GM18511 (cell line): ENCODE results near the gene B4GALT5.
A peak's percentile ranks its signal among the peaks of the same experiment; 100 is the strongest.

ENCODE experiments used
- ATAC-seq: cut with Tn5 transposase; IDR thresholded peaks from one replicate; pipeline ENCODE4 v1.9.1; 2021; ENCODE audit warnings: mild to moderate bottlenecking, moderate library complexity; ENCODE audit not compliant: unreplicated experiment

The B4GALT5 gene

GRCh38 chr20:49610691-49611538 lies 102.8 kb downstream of the B4GALT5 start:
- no peak for ATAC-seq

DNA sequence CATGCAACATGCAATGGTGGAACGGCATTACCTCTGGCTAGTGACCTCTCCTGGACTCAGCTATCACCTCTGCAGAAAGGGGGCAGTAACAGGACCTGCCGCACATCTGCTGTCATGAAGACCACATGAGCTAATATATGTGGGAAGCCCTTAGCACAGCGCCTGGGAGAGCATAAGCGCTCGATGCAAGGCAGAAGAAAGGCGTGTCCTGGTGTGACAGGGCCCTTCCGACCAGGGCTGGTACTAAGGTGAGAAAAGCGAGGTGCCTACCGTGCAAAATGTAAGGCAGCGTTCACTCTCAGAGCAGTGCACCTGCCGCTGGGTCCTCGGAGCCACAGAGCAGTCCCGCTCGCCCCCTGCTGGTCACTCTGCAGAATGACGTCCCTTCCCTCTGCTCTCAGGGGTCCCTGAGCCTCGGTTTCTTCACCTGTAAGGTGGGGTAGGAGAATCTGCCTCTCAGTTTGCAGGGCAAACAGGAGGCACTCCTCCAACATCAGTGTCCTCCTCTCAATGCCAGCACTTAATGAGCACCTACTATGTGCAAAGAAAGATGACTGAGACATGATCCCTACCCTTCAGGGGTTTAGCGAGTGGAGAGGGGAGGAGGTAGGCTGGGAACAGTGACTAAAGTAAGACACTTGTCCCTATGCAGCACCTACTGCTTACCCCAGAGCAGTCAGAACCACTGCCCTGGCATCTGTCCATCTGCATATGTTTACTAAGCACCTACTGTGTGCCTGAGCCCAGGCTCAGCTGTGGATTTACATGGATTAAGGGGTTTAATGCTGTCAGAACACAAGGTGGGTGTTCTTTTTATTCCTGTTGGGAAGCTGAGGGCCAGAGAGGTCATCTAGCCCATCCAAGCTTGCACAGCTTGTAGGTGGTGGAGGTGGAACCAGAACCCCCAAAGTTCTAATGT lies 104.7 kb downstream of the B4GALT5 start:
- ATAC-seq, result peak; percentile 69

DNA sequence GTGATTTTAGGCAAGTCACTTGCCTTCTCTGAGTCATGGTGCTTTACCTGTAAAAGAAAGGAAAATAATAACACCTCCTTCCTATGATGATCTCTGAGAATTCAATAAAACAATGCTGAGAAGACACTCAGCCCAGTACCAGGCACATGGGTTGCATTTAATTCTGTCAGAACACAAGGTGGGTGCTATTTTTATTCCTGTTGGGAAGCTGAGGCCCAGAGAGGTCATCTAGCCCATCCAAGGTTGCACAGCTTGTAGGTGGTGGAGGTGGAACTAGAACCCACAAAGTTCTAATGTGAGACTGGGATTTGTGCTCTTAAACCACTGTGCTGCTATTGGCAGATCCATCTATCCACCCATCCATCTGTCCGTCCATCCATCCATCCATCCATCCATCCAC lies 106.1 kb downstream of the B4GALT5 start:
- no peak for ATAC-seq

DNA sequence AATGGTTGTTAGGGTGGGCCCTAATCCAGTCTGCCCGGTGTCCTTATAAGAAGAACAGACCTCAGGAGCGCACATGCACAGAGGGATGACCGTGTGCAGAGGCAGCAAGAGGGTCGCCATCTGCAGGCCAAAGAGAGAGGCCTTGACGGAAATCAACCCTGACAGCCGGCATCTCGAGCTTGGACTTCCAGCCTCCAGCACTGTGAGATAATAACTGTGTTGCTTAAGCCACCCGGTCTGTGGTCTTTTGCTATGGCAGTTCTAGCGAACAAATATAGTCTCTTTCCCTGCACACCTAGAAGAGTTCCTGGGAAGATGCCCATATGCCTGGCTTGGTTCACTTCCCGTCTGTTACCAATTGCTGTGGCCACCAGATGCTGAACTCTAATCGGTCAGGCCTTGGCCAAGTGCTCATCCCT lies 110.5 kb downstream of the B4GALT5 start:
- ATAC-seq, result no peak

DNA sequence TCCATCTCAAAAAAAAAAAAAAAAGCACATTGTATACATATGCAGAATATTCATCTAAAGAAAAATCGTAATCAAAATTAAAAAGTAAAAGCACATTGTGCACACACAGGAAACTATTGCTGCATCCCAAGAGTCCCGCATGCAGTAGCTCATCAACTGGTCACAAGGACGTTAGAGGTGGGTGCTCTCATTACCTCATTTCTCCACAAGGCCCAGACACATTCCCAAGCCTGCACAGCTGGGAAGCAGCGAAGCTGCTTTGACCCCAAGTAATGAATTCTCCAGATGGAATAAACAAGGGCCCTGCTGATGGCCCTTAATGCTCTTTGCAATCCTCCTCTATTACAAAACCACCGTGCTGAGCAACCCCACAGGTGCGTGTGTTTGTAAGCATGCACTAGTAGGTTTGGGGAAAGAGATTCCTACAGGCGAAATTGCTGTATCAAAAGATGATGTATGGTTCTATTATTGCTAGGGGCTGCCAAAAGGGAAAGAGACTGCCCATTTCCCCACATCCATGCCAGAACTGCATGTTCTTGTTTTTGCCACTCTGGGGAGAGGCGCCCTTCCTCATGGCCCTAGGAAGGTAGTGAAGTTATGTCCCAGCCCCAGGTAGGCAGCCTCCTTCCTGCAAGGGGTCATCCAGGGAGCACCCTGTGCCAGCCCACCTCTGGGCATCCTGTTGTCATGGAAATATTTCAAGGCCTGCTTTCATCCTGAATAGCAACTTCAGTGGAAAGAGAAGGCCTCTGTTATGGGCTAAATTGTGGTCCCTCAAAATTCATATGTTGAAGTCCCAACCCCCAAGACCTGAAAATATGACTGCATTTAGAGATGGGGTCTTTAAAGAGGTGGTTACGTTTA lies 111.1 kb downstream of the B4GALT5 start:
- ATAC-seq, result no peak

DNA sequence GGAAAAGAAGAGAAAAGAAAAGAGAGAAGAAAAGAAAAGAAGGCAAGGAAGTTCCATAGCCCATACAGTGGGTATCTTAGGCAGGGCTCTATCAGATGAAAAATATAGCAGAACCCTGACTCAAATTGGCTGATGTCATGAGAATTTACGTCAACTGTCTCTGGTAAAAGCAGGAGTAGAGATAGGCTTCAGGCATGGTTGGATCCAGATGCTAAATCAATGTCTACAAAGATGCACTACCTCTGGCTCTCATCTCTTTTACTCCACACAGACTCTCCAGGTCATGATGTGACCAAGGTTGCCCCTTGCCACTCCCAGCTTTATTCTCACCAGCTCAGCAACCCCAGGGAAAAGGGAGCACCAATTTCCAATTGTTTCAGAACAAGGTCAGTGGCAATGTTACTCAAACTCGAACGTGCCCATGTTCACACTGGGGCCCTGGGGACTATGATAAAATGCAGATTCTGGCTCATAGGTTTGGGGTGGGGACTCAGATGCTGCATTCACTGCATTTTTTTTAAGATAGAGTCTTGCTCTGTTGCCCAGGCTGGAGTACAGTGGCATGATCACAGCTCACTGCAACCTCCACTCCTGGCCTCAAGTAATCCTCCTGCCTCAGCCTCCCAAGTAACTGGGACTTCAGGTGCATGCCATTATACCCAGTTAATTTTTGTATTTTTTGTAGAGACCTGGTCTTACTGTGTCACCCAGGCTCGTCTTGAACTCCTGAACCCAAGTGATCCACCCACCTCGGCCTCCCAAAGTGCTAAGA lies 112.3 kb downstream of the B4GALT5 start:
- no peak for ATAC-seq

DNA sequence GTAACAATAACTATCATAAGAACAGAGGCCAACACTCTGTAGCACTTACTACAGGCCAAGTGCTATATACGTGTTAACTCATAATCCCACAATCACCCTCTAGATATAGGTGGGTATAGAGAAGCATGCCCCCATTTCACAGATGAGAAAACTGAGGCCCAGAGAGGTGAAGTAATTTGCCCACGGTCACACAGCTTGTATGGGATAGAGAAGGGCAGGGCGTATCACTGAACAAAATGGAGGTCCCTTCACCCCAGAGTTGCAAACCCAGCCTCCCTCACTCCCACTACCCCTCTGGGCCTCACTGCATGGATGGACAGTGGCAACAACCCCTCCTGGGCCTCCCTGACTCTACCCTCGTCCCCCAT lies 113.9 kb downstream of the B4GALT5 start:
- no peak for ATAC-seq

GRCh38 chr20:49597825-49598395 lies 115.8 kb downstream of the B4GALT5 start:
- no peak for ATAC-seq

DNA sequence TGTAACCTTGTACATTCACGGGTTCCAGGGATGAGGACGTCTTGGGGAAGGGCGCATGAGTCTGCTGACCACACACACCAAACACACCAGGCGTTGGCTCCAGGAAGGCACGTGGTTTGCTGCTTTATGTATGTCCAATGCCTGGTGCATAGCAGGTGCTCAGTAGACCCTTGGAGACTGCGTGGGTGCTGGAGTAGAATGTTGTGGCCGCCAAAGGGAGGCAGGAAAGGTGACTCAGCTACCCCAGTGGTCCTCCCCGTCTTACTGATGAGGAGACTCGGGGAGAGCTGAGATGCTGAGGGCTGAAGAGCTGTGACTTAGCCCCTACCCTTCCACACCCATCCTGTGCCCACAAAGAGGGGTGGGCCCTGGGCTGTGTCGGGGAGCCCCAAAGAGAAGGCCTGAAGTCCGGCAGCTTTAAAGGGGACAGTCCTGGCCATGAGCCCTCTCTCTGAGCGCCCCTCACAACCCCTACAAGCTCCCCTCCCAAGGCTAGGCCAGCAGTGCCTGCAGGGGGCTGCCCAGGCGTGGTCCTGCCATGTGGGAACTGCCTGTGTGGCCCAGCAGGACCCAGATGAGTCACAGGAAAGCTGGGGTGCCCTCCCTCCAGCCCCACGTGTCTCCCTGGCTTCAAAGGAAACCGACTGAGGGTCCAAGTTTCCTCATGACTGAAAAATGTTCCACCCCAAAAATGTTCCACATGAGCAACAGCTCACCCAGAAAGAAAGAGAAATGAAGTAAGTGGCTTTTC lies 117.7 kb downstream of the B4GALT5 start:
- ATAC-seq, result no peak

- ATAC-seq, result no peak
Measured at GRCh38 chr20:49595346-49595745, 118.3 kb downstream of the B4GALT5 start.

DNA sequence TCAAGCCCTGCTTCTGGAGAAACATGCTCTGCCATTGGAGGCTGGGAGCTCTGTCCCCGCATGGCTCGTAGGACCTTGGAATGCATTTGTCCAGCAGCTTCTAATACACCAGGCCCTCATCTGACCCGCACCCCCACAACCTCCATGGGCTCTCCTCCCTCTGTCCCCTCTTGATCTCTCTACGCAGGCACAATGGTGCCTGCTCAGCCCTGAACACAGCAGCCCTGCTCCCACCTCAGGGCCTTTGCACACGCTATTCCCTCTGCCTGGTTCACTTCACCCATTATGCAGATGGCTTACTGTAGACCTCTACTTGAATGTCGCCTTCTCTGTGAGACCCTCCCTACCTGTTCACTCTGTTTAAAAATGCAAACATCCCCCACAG lies 118.8 kb downstream of the B4GALT5 start:
- no peak for ATAC-seq

- no peak for ATAC-seq
Measured at GRCh38 chr20:49594143-49594930, 119.3 kb downstream of the B4GALT5 start.

DNA sequence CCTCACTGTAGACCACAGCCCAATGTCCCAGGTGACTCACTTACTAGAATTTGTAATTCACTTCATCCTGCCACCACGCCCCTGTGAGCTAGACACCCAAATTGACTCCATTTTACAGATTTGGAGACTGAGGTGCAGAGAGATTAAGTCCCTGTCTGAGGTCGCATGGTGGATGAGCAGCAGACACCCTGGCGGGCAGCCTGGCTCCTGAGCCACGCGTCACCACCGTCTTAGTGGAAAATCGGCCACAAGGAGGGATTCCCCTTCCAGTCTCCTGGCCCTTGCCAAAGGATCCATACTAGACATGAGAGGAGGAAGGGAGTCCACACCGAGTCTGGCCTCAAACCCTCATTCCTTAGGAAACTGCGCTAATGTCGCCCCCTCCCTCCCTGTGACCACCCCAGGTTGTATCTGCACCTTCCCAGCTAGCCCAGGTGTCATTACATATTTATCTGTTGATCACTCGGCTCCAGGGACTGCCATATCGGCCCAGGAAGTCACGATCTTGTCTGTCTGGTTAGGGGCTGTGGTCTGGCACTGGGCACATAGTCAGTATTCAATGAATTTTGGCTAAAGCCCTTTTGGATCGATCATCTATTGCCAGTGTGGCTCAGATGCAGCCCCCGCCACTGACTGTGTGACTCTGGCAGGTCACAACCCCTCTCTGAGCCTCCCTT lies 120.1 kb downstream of the B4GALT5 start:
- ATAC-seq, result no peak

DNA sequence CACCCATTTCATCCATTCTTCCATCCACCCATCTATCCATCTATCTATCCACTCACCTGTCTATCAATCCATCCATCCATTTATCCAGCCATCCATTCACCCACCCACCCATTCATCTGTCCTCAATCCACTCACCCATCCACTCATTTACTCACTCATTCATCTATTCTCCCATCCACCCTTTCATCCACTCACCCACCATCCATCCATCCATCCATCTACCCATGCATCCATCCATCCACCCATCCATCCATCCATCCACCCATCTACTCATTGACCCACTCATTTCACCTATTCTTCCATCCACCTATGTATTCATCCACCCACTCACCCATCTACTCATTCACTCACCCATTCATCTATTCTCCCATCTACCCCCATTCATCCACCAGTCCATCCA lies 121.6 kb downstream of the B4GALT5 start:
- no peak for ATAC-seq

- ATAC-seq, result no peak
Measured at GRCh38 chr20:49591217-49591865, 122.3 kb downstream of the B4GALT5 start.

DNA sequence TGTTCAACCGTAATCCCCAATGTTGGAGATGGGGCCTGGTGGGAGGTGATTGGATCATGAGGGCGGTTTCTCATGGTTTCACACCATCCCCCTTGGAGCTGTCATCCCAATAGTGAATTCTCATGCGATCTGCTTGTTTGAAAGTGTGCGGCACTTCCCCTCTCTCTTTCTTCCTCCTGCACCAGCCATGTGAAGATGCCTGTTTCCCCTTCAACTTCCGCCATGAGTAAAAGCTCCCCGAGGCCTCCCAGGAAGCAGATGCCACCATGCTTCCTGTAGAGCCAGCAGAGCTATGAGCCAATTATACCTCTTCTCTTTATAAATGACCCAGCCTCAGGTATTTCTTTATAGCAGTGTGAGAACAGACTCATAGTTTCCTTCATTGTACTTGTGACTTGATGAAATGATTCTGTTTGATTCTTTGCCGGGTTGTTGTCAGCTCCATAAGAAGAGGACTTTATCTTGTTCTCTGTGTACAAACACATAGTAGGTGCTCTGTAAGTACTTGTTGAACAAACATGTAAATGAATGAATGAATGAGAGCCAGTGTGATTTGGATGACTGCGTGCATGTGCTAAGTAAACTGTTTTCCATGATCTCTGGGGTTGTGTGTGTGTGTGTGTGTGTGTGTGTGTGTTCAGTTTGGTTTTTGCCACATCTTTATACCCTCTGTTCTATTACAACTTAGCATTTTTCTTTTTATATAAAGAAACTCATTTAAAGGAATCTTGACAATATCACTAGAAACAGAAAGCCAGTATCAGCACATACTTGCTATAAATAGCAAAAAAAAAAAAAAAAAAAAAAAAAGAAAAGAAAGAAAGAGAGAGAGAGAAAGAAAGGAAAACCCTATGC lies 123.3 kb downstream of the B4GALT5 start:
- ATAC-seq, result no peak
